Midbrain (tissue), 1 donor: ENCODE measurements around the gene HIP1R.

Source experiments
- DNase-seq: peaks from one replicate; lab custom pipeline; 2025; lab: John Stamatoyannopoulos, UW

HIP1R gene

DNA sequence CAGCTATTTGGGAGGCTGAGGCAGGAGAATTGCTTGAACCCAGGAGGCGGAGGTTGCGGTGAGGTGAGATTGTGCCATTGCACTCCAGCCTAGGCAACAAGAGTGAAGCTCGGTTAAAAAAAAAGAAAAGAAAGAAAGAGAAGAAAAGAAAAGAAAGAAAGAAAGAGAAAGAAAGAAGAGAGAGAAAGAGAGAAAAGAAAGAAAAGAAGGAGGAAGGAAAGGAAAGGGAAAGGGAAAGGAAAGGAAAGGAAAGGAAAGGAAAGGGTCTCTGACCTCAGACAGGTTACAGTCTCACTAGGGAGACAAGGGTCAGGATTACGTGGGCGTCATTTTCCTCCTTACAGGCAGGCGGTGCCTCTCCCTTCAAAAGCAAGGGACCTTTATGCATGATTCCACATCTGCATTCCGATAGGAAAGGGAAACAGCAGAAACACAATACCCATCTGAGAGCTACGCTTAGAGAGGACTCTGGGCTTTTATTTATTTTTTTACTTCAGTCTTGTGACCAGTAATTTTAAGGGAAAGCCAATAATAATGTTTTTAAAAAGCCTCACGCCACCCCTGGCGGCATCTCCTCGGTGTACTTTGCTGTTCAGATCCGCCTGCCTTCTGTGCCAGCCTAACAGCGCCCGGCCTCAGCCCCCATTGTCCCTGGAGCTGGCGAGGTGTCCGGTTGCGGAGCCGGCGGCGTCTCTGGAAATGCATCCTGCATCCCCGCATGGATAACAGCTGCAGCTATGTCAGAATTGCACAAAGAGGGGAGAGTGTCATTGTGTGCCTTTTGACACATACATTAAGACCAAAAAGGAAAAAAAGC lies 945 bp upstream of the HIP1R start:
- DNase-seq, result peak; percentile 83

- DNase-seq, result no peak
Measured at GRCh38 chr12:122835750-122836026, 431 bp downstream of the HIP1R start.

GRCh38 chr12:122836027-122836921 lies 1.0 kb downstream of the HIP1R start:
- peak; percentile 77 for DNase-seq

- DNase-seq, result no peak
Measured at GRCh38 chr12:122837306-122838265, 2.3 kb downstream of the HIP1R start.

DNA sequence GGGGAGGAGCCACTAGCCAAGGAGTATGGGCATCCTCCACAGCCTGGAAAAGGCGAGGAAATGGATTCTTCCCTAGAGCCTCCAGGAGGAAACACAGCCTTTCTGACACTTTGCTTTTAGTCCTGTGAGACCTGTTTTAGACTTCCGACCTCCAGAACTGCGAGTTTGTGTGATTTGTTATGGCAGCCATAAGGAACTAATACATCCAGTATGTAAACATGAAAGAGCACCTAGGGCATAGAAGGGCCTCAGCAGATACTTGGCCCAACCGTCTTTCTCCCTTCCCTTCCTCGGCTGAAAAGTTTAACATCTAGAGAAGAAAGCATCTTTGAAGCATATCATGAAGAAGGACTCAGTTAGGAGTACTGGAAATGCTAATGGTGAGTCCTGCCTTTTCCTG lies 3.6 kb downstream of the HIP1R start:
- no peak for DNase-seq

DNA sequence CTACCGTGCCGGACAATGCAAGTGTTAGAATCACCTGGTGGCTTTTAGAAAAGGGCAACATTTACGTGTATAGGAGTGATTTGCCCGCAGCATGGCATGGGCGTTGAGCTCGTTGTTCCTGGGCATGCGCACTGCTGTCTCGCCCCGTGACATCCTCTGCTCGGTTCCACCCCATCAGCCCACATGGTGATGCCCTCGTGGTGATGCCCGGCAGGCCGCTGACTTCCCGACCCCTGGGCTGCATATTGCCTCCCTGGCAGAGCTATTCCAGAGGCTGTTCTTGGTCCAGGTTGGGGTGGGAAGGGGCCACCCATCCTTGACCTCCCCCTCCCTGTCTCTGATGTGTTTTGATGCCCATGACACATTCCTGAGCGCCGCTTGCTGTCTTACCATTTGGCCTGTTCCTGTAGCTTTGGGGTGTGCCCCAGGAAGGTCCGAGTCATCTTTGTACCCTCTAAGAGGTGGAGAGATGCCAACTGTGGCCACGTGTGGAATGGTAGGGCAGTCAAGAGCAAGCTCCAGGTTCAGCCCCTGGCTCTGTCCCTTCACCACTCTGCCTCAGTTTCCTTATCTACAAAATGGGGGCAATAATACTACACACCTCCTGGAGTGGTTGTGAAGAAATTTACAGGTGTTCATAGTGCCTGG lies 4.8 kb downstream of the HIP1R start:
- peak; percentile 42 for DNase-seq

- DNase-seq, result peak; percentile 31
Measured at GRCh38 chr12:122840580-122841513, 5.6 kb downstream of the HIP1R start.

- peak; percentile 82 for DNase-seq
Measured at GRCh38 chr12:122841544-122842321, 6.5 kb downstream of the HIP1R start.

GRCh38 chr12:122842505-122843405 lies 7.5 kb downstream of the HIP1R start:
- DNase-seq, result no peak

- DNase-seq, result no peak
Measured at GRCh38 chr12:122843455-122843854, 8.2 kb downstream of the HIP1R start.

DNA sequence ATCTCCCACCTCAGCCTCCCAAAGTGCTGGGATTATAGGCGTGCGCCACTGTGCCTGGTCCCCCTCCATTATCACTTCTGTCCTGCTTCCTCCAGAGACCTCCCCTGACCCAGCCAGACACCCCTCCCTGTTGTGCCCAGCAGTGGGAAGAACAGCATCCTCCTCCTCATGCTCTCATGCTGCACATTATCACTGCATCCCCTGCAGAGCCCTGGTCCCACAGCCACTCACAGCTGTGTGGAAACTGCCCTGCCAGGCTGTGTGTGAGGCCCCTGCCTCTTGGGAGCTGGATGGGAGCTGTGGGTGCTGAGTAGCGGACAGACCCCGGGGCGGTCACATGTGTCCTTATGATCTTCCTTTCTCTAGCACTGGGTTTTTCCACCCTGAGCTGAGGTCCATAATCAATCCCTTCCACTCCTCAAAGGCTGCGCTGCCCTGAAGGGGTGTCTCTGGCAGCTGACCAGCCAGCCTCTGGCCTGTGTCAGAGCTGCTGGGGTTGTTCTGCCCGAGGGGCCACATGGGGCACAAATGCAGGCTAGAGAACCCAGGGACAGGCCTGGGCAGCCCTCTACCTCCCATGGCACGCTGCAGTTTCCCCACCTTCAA lies 9.2 kb downstream of the HIP1R start:
- no peak for DNase-seq

GRCh38 chr12:122845041-122845864 lies 10.0 kb downstream of the HIP1R start:
- DNase-seq, result peak; percentile 95

GRCh38 chr12:122845865-122846621 lies 10.8 kb downstream of the HIP1R start:
- no peak for DNase-seq

- DNase-seq, result no peak
Measured at GRCh38 chr12:122846622-122847515, 11.6 kb downstream of the HIP1R start.

DNA sequence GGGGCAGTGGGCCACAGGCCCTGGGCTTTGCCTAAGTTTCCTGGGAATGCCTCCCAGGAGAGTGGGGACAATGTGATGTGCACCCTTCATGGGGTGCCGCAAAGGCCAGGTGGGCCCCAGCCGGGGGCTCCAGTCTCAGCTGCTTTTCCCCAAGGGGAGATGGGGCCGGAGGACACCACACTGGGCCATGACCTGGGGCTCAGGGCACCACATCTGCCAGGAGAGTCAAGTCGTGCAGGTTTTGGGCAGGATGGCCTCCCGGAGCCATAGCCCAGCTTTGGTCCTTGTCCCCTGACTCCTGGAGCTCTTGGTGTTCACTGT lies 12.2 kb downstream of the HIP1R start:
- DNase-seq, result no peak
